NCI-H510A (cell line): ENCODE results near the gene KCTD15.
"Not testable (repeated sequence)": the region's sequence is repeated elsewhere in the genome, so short reads cannot be mapped to it uniquely, and the experiment has no call there.

Source experiments
- DNase-seq: peaks from one replicate; lab custom pipeline; 2025; lab: John Stamatoyannopoulos, UW

KCTD15 gene

GRCh38 chr19:33814181-33815165, 17.8 kb downstream of the KCTD15 start:
- DNase-seq = no peak

DNA sequence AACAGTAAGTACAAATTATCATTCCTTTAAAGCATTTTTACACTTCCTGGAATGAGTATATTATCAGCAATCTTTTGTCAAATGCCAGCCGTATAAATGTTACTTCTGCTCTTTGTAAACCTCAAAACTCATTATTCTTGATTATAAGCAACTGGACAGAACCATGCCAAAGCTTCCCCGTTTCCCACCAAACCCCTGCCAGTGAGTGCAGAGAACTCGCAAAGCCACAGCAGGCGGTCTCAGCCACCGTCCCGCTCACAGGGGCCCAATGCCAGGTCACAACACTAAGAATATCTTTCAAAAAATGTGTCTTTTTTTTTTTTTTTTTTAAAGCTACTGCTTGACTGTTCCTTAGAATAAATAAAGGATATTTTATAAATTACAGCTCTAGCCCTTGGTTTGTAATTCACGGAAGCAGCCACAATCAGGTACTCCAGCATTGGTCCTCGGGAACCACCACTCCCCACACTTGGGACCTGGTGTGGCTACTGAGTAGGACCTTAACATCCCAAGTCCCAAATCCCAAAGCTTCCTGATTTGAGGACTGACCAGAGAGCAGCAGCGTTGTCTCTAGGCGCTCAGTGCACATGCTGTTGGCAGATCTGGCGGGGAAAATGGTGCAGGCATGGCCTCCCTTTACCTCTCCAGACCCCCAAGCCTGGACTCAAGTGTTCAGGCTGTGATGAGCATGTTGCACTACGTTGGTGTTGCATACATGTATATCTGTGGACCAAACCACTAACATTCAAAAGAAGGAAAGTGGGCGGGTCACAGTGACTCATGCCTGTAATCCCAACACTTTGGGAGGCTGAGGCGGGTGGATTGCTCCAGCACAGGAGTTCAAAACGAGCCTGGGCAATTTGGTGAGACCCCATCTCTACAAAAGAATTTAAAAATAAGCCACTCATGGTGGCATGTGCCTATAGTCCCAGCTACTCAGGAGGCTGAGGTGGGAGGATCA, 19.0 kb downstream of the KCTD15 start:
- DNase-seq = no peak

- no peak for DNase-seq
These were observed 21.7 kb downstream of the KCTD15 start for GRCh38 chr19:33818411-33818810.

- not testable (repeated sequence) for DNase-seq
These were observed 22.4 kb downstream of the KCTD15 start for GRCh38 chr19:33819078-33819477.

DNA sequence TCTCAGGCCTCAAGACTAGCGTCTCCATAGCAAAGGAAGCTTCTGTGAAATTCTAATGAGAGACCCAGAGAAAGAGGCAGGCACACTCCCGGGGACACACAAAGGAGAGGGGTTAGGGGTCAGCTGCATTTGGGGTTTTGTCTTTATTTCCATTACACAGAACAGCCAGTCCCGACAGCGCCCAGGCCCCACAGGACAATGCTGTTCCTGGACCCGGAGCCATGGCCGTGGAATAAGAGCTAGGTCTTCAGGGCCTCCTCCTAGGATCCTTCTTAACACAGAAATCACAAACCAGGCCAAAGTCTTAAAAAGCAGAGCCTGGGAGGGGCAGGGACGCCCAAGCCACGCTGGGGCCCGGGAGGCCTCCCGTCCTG, 22.8 kb downstream of the KCTD15 start:
- no peak for DNase-seq

DNA sequence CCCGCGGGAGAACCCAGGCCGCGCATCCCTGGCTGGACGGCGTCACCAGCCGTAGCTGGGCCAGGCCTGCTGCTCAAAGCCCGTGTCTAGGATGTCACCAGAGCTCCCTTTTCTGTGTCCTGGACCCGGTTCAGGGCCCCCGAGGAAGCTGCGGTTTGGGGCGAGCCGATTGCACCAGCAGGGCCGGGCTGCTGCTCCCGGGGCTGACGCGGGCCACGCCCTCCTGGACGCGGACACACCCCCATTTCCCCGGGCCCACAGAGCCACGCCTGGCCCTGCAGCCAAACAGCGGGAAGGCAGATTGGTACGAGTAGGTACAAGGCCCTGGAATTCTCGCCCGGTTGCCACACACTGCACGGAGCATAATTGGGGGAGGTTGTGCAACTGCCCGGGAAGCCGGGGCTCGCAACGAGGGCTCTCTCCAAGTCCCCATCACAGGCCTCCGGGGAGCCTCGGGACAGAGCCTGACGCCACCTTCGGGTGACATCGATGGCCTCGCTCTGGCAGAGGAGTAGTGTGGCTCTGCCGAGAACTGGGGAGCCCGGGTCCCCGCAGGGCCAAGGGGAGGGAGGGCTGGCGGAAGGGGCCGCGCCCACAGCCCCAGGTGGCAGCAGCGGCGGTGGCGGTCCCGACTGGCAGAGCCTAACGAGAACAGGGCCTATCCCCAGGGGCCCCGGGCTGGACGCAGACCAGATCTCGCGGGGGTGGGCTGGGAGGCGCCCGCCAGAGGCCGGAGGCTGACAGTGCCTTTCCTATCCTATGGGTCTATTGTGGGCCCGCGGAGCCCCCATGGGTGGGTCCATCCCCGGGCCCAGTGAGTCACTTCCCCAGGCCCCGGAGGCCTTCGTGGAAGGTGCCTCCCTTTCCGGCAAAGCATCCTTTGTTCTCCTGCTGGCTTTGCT, 23.5 kb downstream of the KCTD15 start:
- DNase-seq = no peak

DNA sequence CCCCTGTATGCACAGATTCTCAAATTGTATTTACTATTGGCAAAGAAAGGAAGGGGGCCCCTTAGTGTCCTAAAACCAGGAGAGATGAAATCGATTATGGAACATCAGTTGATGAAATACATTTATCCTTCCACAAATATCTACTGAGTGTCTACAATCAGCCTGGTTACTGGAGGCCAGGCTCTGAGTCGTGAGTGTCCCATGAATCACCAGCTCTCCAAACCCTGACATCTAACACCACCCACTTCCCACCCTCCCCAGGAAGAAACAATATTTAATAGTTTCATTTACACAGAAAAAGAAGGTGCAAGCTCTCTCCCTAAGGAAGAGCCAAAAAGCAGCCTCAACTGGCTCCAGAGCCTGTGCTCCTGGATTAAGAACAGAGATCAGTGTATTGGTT, 25.2 kb downstream of the KCTD15 start:
- no peak for DNase-seq

DNA sequence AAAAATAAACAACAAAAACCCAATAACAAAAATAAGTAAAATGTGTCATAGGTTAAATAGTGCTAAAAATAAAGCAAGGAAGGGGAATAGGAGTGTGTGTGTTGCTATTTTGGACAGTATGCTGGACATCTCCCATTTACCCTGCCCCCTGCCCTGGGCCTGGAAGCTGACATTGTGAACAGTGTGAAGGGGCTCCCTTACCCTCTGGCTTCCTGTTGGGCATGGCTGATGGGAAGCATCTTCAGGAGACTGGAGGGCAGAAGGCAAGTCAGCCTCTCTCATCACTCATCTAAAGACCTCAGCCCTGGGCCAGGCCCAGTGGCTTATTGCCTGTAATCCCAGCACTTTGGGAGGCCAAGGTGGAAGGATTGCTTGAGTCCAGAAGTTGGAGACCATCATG, 26.7 kb downstream of the KCTD15 start:
- no peak for DNase-seq

DNA sequence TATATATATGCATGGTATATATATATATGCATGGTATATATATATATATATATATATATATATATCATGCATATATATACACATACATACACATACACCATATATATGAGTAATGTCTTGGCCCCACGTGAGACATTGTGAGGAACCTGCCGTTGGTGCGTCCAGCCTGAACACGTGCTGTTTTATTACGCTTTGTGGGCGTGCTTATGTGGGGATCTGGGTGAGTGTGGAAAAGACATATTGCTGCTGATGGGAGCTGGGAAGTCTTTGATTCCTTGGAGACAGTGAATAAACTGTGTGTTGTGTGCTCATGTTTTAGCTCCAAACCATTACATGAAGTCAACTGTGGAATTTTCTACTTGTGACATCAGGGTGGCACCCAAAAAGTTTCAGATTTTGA, 28.9 kb downstream of the KCTD15 start:
- DNase-seq = no peak

DNA sequence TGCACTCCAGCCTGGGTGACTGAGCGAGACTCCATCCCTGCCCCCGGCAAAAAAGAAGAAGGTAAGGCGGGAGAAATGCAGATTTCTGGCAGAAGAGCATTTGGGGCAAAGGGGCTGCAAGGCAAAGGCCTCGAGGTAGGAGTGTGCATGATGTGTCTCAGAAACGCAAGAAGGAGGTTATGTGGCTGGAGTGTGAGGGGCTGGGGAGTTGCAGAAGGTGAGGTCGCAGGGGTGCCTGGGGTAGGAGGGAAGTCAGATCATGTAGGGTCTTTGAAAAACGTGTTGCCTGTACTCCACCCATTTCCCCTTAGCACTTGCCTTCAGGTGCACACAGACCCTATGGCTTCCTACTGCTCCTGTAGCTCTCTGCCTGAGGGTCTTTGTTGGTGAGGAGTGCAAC, 29.9 kb downstream of the KCTD15 start:
- no peak for DNase-seq

DNA sequence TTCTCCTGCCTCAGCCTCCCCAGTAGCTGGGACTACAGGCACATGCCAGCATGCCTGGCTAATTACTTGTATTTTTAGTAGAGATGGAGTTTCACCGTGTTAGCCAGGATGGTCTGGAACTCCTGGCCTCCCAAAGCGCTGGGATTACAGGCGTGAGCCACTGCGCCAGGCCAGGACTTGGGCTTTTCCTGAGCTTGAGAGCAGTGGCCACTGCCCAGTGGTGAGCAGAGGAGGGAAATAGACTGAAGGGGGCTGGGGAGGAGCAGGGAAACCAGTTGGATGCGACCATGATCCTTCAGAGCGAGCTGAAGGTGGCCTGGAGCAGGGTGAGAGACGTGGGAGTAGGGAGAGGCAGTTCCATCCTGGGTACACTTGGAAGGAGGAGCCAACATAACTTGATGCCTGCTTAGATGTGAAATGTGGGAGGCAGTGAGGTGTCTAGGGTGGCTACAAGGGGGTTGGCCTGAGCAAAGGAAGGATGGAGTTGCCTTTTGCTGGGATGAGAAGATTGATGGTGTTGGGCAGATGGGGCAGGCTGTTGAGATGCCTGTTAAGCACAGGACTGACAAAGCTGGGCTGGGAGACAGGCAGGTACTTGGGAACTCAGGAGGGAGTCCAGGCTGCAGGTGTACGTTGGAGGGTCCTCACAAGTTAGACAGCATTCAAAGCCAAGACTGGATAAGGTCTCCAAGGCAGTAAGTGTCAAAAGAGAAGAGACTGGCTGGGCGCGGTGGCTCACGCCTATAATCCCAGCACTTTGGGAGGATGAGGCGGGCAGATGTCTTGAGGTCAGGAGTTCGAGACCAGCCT, 31.8 kb downstream of the KCTD15 start:
- no peak for DNase-seq

- no peak for DNase-seq
These were observed 33.6 kb downstream of the KCTD15 start for GRCh38 chr19:33830264-33830663.

- no peak for DNase-seq
These were observed 35.2 kb downstream of the KCTD15 start for GRCh38 chr19:33831825-33832224.

DNA sequence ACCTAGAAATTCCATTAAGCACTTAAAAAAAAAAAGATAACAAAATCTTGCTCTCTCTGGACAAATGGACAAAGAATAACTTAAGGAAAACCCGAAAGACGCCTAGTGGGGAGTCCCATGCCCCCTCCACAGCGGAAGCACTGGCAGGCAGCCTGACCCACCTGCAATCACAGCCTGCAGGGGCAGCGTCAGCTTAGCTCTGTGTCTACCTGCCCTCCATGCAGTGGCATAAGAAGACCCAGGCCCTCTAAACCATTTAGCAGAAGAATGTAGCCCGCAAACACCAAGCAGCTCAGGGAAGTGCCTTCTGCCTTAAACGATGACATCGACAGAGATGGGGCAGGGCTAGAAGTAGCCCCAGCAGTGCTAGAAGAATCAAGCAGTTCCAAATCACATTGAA, 36.0 kb downstream of the KCTD15 start:
- DNase-seq = no peak

DNA sequence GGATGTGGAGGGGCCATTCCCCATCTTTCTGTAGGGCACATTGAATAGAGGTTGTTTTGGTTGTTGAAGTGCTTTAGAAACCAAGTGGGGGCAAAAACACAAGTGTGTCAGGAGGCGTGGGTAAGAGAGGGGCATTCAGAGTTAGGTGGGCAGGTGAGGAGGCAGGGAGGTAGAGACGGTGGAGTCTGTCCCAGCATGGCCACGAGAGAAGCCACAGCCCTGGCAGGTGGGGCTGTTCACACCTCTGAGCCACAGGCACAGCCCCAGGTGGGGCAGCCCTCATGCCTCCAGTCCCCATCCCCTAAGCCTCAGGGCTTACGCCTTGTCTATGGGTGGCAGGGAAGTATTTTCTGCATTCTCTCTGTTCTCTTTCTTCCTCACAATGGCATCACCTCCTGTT, 43.7 kb downstream of the KCTD15 start:
- no peak for DNase-seq

- DNase-seq = no peak
These were observed 44.1 kb downstream of the KCTD15 start for GRCh38 chr19:33840783-33841182.

DNA sequence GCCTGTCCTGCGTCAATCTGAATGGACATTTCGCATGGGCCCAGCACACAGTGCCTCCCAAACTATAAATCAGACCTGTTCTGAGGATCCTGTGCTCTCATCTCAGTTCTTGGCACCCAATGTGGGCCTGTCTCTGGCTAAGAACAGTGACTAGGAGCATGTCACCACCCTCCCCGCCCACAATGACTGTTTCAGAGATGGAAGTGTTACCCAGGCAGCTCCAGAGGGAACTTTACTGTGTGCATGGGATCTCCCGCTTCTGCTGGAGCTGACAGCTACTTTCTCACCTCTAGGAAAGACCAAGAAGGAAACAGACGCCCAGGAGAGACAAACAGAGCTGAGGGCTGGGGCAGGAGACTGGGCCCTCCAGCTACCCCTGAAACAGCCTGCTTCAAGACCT, 45.0 kb downstream of the KCTD15 start:
- DNase-seq = no peak

DNA sequence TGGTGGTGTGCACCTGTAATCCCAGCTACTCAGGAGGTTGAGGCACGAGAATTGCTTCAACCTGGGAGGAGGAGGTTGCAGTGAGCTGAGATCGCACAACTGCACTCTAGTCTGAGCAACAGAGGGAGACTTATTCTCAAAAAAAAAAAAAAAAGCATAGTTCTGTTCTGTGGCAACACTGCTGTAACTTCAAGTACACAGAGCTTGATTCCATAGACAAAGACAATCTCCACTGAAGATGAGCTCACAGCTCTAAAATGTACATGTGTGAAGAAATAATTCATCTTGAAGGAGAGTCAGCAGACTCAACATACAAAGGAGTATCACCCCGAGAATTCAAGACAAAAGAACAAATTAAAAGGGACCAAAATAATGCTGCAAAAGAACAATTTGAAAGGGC, 47.8 kb downstream of the KCTD15 start:
- no peak for DNase-seq

GRCh38 chr19:33845498-33845897, 48.8 kb downstream of the KCTD15 start:
- no peak for DNase-seq

DNA sequence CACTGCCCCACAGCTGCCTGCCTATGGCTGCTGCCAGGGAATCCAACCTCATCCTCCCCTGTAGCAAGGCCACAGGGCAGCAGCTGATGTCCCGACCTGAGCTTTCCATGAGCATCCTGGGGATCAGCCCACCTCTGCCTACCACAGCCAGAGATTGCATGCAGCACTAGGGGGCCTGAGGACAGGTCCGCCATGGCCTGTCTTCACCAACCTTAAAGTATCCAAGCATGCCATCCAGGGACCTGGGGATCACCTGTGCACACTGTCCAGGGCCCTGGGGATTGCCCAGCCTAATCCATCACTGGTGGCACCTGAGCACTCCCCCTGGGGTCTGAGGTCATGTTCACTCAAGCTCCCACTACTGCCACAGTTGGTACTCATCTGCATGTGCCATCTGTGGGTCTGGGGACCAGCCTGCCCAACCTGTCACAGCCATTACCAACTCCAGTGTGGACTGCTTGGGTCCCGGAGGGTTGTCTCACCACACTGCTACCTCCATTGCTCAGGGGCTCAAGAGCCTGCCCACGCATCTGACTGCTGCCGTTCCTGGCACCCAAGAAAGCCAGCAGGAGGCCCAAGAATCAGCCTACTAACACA, 53.0 kb downstream of the KCTD15 start:
- DNase-seq = no peak

DNA sequence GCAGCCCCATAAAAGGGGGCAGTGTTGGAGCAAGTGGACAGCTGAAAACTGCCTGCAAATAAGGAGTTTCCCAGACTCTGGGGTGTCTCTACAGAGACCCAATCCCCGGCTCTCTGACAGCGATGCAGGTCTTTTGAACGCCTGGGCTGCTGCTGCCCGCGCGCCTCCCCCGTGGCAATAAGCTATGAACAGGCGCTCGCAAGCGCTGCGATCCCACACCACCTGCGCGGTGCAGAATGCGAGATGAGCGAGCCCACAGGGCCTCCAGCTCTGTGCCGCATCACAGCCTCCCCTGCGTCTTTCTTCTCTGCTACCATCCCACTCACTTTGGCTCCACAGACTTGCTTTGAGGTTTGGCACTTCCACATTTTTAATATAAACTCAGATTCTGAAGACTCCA, 62.3 kb downstream of the KCTD15 start:
- no peak for DNase-seq
